DOHH2 (cell line): ENCODE measurements around the gene SPATA21.

Experiments
- EZH2phosphoT487 ChIP-seq: fragments of 200-600 bp; sonication (generic); IDR thresholded peaks from 2 replicates; pipeline ENCODE4 v1.6.1; 2017; ENCODE audit warnings: borderline replicate concordance, mild to moderate bottlenecking, antibody characterized with exemption, low read length, moderate library complexity, mixed read lengths
- TF ChIP-seq, protein P1 (sequence below): fragments of 200-600 bp; sonication (generic); IDR thresholded peaks from one replicate; pipeline ENCODE4 v1.5.1; 2014; ENCODE audit warnings: antibody characterized with exemption, mild to moderate bottlenecking, low read depth, low read length; ENCODE audit not compliant: poor library complexity, severe bottlenecking

DNA sequence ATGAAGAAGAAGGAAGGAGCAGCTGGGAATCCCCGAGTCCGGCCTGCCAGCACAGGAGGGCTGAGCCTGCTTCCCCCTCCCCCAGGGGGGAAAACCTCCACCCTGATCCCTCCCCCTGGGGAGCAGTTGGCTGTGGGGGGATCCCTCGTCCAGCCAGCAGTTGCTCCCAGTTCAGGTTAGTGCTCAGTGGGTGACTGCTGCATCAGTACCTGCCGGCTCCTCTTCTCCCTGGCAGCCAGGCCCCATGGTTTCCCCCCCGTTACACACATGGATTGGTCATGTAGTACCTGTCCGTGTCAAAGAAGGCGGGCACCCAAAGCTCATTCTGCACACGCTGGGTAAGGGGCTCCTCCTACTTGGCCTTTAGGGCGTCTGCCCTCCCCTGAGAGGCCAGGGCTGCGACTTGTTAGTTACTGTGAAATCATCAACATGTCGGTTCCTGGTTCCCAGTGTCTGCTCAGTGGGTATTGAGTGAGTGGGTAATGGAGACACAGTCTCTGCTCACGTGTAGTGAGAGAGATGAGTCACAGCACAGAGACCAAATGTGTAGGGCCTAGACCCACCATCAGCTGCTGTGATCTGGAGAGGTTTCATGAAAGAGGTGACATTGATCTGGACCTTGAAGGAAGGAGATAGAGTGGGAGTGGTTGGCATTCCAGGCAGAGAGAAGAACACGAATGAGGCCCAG is 14.8 kb upstream of the SPATA21 start:
- TF ChIP-seq, protein P1, sequence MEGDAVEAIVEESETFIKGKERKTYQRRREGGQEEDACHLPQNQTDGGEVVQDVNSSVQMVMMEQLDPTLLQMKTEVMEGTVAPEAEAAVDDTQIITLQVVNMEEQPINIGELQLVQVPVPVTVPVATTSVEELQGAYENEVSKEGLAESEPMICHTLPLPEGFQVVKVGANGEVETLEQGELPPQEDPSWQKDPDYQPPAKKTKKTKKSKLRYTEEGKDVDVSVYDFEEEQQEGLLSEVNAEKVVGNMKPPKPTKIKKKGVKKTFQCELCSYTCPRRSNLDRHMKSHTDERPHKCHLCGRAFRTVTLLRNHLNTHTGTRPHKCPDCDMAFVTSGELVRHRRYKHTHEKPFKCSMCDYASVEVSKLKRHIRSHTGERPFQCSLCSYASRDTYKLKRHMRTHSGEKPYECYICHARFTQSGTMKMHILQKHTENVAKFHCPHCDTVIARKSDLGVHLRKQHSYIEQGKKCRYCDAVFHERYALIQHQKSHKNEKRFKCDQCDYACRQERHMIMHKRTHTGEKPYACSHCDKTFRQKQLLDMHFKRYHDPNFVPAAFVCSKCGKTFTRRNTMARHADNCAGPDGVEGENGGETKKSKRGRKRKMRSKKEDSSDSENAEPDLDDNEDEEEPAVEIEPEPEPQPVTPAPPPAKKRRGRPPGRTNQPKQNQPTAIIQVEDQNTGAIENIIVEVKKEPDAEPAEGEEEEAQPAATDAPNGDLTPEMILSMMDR: no peak
- no peak for TF ChIP-seq EZH2phosphoT487
